Stimulated activated CD8-positive, alpha-beta memory T cell treated with anti-CD3 and anti-CD28 coated beads, Interleukin-4, amount 100 ng/mL, for 4 hours (primary cell): ENCODE data around the gene B4GALT5.

Source experiments
- DNase-seq, 2 donors: peaks; one replicate each; pipeline ENCODE4 v3.0.0-alpha.2; 2020; ENCODE audit warnings: low read depth in 2 of 2, low spot score in 1 of 2

The B4GALT5 gene

DNA sequence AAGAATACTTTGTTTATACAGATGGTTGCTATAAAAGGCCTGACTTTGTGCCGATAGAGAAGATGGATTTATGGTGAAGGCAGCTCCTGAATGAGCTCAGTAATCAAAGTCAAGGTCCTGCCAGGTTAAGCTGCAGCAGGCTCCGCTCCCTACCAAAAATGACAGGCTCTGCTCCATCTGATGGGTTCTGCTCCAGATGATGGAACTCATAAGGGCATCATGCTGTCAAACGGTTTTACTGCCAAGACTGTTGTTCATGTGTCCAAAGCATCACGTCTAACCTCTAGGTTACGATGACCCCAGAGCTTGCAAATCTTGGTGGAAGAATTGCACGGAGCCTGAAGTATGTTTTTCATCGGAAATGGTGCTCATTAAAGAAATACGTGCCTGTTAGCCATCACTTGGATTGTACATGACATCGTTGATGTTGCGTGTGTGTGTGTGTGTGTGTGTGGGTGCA is 126.5 kb downstream of the B4GALT5 start:
- no peak for DNase-seq

DNA sequence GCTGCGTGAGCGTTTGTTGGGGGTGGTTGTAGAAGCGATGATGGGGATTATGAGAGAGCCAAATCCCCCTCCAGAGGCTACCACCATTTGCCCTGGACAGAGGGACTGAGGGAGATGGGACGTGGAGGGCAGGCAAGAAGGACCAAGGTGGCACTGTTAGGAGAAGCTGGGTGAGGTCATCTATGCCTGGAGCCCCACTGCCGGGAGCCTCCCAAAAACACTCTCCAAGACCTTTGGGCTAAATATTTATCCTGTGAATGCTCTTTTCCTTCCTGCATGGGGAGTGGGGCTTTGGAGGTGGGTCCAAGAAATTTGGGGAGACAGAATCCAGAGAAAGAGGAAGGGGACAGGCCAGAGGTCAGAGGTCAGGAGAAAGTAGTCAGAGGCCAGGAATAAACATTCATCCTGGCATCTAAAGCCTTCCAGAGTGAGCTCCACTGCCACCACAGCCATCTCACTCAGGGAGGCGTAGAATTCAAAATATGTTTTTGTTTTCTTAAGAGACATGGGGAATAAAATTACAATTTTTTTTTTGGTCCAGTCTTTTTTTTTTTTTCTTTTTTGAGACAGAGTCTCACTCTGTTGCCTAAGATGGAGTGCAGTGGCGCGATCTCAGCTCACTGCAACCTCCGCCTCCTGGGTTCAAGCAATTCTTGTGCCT is 128.0 kb downstream of the B4GALT5 start:
- DNase-seq = no peak

DNA sequence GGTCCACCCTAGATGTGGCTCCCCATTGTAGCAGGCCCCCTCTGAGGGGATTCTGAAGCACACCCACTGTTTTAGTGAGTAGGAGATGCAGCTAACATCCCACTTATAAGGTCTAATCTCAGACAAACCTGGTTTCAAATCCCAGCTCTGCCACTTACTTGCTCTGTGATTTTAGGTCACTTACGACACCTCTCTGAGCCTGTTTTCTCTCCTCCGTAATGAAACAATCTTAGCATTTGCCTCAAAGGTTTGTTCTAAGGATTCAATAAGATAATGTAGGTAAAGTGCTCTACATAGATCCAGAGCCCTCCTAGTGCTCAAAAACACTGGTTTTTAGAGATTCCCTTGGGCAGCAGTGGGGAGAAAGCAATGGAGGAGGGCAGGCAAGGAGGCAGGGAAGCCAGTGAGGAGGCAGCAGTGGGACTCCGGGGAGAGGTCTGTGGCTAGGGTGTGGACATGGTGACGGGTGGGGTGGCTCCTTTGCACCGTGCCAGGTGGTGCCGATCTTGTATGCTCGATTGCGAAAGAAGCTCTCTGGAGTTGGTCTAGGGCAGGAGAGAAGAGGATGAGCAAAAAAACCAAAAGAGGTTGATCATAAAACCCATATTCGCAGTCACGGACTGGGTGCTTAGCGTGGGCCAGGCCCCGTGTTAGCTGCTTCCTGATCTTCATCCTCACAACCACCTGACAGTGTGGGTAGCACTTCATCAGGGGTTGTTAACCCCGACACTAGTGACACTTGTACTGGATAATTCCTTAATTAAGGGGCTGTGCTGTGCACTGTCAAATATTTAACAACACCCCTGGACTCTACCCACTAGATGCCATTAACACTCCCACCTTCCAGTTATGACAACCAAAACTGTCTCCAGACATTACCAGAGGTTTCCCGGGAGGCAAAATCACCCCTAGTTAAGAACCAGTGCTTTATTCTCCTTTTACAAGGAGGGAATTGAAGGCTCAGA is 129.0 kb downstream of the B4GALT5 start:
- no peak for DNase-seq

DNA sequence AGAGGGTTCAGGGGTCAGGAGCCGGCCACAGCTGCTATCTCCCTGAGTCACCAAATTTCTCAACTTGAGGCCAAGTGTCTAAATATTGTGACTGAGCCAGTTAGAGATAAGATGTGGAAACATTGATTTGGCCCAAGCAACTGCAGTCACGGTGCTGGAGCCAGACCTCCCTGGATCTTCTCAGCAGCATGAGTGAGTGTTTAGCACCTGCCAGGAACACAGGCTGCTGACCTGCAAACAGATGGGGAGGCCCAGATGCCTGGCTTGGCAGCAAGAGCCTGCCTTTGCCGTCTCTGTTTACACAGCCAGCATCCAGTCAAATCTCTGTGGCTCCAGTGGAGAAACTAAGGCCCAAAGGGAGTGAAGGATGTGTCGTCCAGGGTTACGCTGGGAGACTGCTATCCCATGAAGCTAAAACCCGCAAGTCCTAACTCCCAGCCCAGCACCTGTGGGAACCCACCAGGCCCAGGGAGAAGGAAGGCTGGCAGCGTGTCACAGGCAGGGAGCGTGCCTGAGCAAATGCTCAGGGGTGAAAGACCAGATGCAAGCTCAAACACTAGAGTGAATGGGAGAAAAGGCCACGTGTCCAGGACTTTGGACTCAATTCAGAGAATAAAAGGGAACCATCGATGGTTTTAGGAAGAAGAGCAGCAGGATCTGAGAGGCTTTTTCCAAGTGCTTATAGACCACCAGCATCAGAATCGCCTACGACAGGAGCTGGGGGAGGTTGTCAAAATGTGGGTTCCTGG is 129.8 kb downstream of the B4GALT5 start:
- DNase-seq = no peak

DNA sequence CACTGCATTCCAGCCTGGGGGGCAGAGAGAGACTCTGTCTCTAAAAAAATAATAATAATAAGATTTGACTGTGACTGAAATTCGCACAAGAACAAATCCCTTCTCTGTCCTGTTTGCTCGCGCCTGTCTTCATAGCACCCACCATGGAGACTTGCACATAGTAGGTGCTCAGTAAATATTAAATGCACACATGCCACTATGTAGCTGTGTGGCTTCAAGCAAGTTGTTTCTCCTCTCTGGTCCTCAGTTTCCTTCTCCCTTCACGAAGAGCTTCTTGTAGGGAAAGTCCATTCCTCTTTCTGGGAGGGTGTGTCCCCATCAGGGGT is 130.4 kb downstream of the B4GALT5 start:
- DNase-seq = no peak
